Left kidney (tissue), 2 donors: ENCODE measurements around the gene CCDC78. TPM values are rescaled to one million over a fixed set of nuclear protein-coding genes. Genes with fewer than 3 reads are reported as not detected.

Source experiments
- DNase-seq: peaks from one replicate; pipeline ENCODE4 v3.0.0-alpha.2; 2013
- polyA plus RNA-seq: library from polyadenylated mRNA; unstranded; fragments of 120-200 nt; gene quantifications from one replicate; pipeline ENCODE4 v1.2.1, GENCODE V29; 2013; ENCODE audit not compliant: insufficient read length

CCDC78 gene
- polyA plus RNA-seq, 1 donor, result 2.0 TPM

- no peak for DNase-seq
Measured at GRCh38 chr16:678858-679813, 47.1 kb downstream of the CCDC78 start.

- DNase-seq, result no peak
Measured at GRCh38 chr16:678209-678857, 47.9 kb downstream of the CCDC78 start.

- DNase-seq, result no peak
Measured at GRCh38 chr16:677316-678190, 48.7 kb downstream of the CCDC78 start.

- no peak for DNase-seq
Measured at GRCh38 chr16:676913-677312, 49.3 kb downstream of the CCDC78 start.

GRCh38 chr16:676565-676902 lies 49.7 kb downstream of the CCDC78 start:
- no peak for DNase-seq

GRCh38 chr16:675884-676564 lies 50.2 kb downstream of the CCDC78 start:
- DNase-seq, result no peak

- DNase-seq, result no peak
Measured at GRCh38 chr16:674968-675883, 51.0 kb downstream of the CCDC78 start, which contains the start of gene RHBDL1. Gene RHBDL1, plus strand, starts transcription at chr16:675671. Its CDS starts 120 bp downstream, at chr16:675791.

GRCh38 chr16:674214-674881 lies 51.9 kb downstream of the CCDC78 start:
- no peak for DNase-seq

GRCh38 chr16:673399-673991 lies 52.7 kb downstream of the CCDC78 start:
- no peak for DNase-seq

- DNase-seq, result no peak
Measured at GRCh38 chr16:672851-673250, 53.4 kb downstream of the CCDC78 start.

Other genes with a start within 250 kb of the CCDC78 start
- gene CAPN15, start 198.7 kb downstream of the CCDC78 start, polyA plus RNA-seq, result 23.8 TPM
- 6.6 TPM for gene PRR35, start 166.0 kb downstream of the CCDC78 start, polyA plus RNA-seq
- gene NHLRC4, start 159.4 kb downstream of the CCDC78 start, polyA plus RNA-seq, result 4.7 TPM
- 60.9 TPM for gene PIGQ, start 156.5 kb downstream of the CCDC78 start, polyA plus RNA-seq
- gene RAB40C, start 136.4 kb downstream of the CCDC78 start, polyA plus RNA-seq, result 17.3 TPM
- gene WFIKKN1, start 95.5 kb downstream of the CCDC78 start, polyA plus RNA-seq, result 1.5 TPM
- 38.0 TPM for gene METTL26, start 90.1 kb downstream of the CCDC78 start, polyA plus RNA-seq
- 15.5 TPM for gene MCRIP2, start 84.6 kb downstream of the CCDC78 start, polyA plus RNA-seq
- gene WDR90, start 77.1 kb downstream of the CCDC78 start, polyA plus RNA-seq, result 42.2 TPM
- gene RHOT2, start 58.3 kb downstream of the CCDC78 start, polyA plus RNA-seq, result 70.8 TPM
- gene RHBDL1, start 50.8 kb downstream of the CCDC78 start, polyA plus RNA-seq, result 1.7 TPM
- 107 TPM for gene STUB1, start 46.0 kb downstream of the CCDC78 start, polyA plus RNA-seq
- gene JMJD8, start 42.1 kb downstream of the CCDC78 start, polyA plus RNA-seq, result 51.4 TPM
- 10.2 TPM for gene WDR24, start 36.0 kb downstream of the CCDC78 start, polyA plus RNA-seq
- 0.75 TPM for gene FBXL16, start 20.6 kb downstream of the CCDC78 start, polyA plus RNA-seq
- gene METRN, start 11.3 kb downstream of the CCDC78 start, polyA plus RNA-seq, result 6.3 TPM
- 9.0 TPM for gene ANTKMT, start 5.3 kb downstream of the CCDC78 start, polyA plus RNA-seq
- 3.3 TPM for gene HAGHL, start 663 bp upstream of the CCDC78 start, polyA plus RNA-seq
- gene CIAO3, start 14.6 kb upstream of the CCDC78 start, polyA plus RNA-seq, result 26.7 TPM
- 17.1 TPM for gene MSLN, start 34.3 kb upstream of the CCDC78 start, polyA plus RNA-seq
- 10.7 TPM for gene RPUSD1, start 61.9 kb upstream of the CCDC78 start, polyA plus RNA-seq
- gene CHTF18, start 62.2 kb upstream of the CCDC78 start, polyA plus RNA-seq, result 22.9 TPM
- gene GNG13, start 74.3 kb upstream of the CCDC78 start, polyA plus RNA-seq, result 0.42 TPM
- gene LMF1, start 244.5 kb upstream of the CCDC78 start, polyA plus RNA-seq, result 18.7 TPM